Mesenteric fat pad (tissue), 1 donor: ENCODE measurements around the gene ACTR8. TPM values are rescaled to one million over a fixed set of nuclear protein-coding genes. Genes with fewer than 3 reads are reported as not detected.
"Not testable (repeated sequence)": the region's sequence is repeated elsewhere in the genome, so short reads cannot be mapped to it uniquely, and the experiment has no call there.

ENCODE experiments used
- DNase-seq: peaks from one replicate; pipeline ENCODE4 v3.0.0-alpha.2; 2020; ENCODE audit warnings: low spot score
- long read RNA-seq: library from polyadenylated mRNA; unstranded; transcript quantifications from one replicate; pipeline ENCODE4 v2.0.0, GENCODE V29; 2020
- total RNA-seq: library from RNA; stranded (reverse); fragmentation: NEBNext Ultra II Directional; extraction: Animal tissue kit (Norgen Biotek cat#: 25700); gene quantifications from one replicate; pipeline ENCODE4 v1.2.1, GENCODE V29; 2021
- donor health status: DM: yes; HTN: yes; CAD: no.

The ACTR8 gene, protein sequence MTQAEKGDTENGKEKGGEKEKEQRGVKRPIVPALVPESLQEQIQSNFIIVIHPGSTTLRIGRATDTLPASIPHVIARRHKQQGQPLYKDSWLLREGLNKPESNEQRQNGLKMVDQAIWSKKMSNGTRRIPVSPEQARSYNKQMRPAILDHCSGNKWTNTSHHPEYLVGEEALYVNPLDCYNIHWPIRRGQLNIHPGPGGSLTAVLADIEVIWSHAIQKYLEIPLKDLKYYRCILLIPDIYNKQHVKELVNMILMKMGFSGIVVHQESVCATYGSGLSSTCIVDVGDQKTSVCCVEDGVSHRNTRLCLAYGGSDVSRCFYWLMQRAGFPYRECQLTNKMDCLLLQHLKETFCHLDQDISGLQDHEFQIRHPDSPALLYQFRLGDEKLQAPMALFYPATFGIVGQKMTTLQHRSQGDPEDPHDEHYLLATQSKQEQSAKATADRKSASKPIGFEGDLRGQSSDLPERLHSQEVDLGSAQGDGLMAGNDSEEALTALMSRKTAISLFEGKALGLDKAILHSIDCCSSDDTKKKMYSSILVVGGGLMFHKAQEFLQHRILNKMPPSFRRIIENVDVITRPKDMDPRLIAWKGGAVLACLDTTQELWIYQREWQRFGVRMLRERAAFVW
- 19.5 TPM for total RNA-seq
- long read RNA-seq, transcript ACTR8-201 (13 exons, 3,629 nt): major isoform, 22 of 31 reads
- long read RNA-seq, partial matches to known transcripts: 5 of 31 reads
- long read RNA-seq, other reads (novel, unspliced or antisense): 4 of 31 reads

DNA sequence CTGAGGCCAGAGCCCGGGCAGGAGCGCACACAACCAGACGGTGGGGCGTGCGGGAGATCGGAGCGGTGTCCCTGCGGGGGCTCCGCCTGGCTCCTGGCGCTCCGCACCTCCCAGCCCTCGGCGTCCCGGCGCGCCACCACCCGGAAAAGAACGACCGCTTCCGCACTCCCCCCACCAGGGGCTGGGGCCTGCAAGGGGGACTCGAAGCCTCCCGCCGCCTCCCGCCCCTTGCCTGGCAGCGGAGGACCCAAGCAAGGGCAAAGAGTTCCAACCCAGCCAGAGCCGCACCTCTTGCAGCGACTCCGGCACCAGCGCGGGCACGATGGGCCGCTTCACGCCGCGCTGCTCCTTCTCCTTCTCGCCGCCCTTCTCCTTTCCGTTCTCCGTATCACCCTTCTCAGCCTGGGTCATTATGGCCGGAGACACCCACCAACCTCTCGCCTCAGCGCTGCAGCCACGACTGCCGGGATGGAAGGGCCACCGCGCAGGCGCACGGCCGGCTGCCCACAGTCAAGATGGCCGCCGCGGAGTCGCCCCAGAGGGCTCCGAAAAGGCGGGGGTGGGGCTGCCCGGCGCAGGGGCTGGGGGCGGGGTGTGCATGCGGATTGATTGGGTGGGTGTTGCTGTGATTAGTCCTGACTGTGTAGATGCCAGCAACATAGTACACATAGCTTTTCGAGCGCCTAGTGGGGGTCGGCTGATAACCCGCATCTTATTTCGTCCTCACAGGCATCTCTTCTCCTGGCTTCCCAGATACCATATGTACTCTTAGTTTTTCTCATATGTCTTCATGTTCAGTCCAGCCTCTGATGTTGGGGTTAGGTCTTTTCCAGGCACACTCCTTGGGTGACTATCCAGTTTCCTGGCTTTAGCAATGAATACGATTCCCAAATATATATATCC, at the start of gene ACTR8:
TSS of gene ACTR8 (minus strand) at position 462 of the 903 bp plus-strand sequence. CDS start at position 411, 51 bp downstream.
- DNase-seq: peak; percentile 96

DNA sequence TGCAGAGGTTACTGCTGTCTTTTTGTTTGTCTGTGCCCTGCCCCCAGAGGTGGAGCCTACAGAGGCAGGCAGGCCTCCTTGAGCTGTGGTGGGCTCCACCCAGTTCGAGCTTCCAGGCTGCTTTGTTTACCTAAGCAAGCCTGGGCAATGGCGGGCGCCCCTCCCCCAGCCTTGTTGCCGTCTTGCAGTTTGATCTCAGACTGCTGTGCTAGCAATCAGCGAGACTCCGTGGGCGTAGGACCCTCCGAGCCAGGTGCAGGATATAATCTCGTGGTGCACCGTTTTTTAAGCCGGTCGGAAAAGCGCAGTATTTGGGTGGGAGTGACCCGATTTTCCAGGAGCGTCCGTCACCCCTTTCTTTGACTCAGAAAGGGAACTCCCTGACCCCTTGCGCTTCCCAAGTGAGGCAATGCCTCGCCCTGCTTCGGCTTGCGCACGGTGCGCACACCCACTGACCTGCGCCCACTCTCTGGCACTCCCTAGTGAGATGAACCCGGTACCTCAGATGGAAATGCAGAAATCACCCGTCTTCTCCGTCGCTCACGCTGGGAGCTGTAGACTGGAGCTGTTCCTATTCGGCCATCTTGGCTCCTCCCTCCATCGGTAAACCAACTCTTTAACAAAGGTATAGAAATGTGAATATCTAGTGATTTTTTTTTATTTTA, 45.4 kb upstream of the ACTR8 start:
- not testable (repeated sequence) for DNase-seq

DNA sequence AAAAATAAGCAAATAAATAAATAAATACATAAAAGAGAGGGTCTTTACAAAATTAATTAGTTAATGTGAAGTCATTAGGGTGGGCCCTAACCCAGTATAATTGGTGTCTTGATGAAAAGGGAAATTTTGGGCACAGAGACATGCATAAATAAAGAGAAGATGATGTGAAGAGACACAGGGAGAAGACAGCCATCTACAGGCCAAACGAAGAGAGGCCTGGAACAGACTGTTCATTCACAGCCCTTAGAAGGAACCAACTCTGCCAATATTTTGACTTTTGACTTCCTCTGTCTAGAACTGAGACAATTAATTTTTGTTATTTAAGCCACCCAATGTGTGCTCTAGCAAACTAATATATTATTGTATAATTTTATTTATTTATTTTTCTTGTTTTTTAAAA, 39.3 kb upstream of the ACTR8 start:
- no peak for DNase-seq

DNA sequence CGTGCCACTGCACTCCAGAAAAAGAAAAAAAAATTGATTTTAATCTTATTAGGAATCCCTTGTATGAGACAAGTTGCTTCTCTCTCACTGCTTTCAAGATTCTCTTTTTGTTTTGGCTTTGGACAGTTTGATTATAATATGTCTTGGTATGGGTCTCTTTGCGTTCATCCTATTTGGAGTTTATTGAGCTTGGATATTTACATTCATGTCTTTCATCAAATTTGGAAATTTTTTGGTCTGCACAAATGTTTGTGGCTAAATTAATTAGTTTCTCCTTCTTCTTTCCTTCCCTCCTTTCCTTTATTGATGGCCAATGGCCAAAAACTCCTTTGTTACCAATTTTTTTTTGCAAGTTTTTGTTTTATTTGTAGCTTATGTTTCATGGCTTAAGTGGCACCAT, 37.8 kb upstream of the ACTR8 start:
- no peak for DNase-seq

DNA sequence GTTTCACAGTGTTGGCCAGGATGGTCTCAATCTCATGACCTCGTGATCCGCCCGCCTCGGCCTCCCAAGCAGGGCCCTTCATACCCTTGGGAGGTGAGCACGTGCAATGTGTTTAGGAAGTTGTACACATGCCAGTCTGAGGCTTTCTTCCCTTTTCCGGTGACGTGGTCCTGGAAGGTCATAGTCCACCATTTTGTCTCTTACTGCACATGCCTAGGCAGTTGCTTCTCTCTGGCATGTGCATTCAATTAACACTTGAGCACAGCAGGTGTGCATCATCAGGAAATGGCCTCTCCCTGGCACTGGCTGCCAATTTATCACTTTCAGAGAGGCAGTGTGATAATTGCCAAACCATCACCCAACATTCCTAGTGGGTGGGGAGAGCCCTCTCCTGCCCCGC, 31.4 kb upstream of the ACTR8 start:
- DNase-seq: no peak

DNA sequence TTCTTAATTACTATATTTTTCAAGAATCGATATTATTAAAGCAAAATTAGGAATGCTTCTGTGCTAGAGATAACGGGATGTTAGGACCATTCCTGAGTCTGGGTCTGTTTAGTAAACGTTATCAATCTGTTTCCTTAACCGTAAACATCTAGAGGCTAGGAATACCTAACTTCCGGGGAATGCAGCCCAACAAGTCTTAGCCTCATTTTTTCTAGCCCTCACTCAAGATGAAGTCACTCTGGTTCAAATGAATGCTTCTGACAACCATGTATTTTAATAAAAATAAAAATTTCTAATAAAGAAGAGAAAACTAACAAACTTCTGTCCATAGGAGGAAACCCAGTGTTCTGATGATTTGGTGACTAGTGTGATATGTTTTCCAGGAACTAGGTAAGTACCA, 20.8 kb upstream of the ACTR8 start:
- DNase-seq: no peak

DNA sequence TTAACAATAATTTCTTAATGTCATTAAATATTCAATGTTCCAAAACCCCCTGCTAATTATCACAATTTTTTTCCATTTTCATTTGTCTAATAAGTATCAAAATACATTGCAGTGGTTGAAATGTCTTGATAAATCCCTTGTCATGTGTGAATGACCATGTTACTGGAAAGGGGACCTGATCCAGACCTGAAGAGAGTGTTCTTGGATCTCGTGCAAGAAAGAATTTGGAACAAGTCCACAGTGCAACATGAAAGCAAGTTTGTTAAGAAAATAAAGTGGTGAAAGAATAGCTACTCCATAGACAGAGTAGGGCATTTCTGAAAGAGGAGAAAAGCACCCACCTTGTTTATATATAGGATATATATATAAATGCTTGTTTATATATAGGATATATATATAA, 20.1 kb upstream of the ACTR8 start:
- DNase-seq: no peak

DNA sequence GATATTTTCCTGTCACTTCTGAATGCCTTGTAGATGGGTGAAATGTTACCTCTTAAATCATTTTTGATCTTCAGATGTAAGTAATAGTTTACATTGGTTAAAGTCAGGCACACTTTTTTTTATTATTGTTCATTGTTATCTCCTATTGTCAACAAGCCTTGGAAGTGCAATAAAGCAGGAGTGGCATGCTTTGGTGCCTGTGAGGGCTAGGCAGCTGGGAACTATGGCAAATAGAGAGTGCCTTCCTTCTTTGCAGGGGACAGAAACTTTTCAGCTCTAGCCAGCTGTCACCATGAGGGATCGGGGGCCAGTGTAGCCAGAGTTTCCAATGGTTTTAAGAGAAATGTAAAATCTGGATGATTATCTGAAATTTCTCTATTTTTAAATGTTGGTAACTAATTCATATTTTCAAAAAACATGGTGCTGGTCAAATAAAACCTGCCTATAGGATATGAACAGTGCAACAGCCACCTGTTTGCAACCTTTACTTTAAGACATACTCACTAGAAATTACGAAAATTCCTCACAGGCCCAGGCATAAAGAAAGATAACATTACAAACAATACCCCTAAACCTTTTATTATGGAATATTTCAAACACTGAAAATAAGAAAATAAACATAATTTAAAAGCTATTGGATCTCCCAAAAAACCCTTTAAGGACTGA, 18.8 kb upstream of the ACTR8 start:
- no peak for DNase-seq

DNA sequence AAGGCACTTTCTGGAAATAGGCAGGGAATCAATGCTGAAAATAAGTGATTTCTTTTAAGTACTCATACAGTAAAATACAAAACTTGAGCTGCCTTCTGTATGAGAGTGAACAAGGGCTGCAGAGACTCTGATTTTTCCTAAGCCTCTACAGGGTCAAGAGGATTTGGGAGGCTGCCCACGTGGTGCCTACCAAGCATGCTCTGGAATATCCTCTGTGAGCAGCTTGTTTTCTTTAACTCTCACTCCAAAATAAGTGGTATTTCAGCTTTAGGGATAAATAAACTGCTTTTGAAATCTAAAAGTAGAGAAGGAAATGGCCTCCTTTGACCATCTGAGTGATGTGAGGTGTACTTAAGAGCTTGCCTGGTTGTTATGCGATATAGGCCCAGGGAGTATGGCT, 17.8 kb upstream of the ACTR8 start:
- DNase-seq: no peak

DNA sequence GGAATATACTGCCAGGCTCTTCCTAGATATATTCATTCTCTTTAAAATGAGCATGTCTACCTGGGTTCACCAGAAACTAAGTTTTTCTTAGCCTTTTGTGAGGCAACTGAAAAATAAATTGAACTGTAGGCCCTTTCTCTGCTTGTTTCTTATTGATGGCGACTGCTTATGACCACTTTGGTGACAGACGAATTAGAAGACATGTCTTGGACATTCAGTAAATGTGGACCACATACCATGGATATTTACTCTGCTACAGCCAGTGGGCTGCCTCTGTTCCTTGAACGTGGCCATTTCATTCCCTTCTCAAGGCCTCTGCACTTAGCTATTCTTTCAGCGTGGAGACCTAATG, 10.3 kb upstream of the ACTR8 start:
- no peak for DNase-seq

DNA sequence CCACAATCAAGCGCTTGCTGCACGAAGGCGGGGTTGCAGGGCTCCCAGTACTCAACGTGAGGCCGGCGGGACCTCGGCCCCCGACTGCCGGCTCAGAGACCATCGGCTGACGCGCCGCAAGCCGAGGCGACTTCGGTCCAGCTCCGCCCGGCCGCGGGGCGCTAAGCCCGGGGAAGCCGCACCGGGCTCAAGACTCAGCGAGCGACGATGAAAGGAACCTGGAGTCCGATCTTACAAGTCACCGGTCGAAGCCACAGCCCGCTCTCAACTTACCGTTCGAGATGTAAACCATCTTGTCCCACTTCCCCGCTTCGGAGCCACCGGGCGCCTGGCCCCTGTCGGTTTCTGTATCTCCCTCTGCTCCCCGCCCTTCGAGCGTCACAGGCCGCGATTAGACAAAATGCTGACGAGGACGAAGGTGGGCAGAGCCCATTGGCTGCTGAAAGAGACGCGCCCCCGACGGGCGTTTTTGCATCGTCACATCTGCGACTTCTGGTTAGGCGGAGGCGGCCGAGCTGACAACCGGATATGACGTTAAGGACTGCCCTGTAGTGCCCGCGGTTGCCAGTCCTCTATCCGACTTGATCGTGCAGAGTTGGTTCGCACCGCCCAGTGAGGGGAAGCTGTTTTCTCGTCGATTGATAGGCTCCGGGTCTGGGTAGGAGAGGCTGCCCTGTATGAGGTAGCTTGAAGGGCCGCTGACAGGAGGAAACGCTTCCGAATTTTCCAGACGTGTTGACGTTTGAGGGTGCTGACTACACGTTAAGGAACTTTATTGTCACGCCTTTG, 9.7 kb upstream of the ACTR8 start, which contains the start of gene SELENOK:
TSS of gene SELENOK (minus strand) at position 363 of the 789 bp plus-strand sequence.
- peak; percentile 100 for DNase-seq

DNA sequence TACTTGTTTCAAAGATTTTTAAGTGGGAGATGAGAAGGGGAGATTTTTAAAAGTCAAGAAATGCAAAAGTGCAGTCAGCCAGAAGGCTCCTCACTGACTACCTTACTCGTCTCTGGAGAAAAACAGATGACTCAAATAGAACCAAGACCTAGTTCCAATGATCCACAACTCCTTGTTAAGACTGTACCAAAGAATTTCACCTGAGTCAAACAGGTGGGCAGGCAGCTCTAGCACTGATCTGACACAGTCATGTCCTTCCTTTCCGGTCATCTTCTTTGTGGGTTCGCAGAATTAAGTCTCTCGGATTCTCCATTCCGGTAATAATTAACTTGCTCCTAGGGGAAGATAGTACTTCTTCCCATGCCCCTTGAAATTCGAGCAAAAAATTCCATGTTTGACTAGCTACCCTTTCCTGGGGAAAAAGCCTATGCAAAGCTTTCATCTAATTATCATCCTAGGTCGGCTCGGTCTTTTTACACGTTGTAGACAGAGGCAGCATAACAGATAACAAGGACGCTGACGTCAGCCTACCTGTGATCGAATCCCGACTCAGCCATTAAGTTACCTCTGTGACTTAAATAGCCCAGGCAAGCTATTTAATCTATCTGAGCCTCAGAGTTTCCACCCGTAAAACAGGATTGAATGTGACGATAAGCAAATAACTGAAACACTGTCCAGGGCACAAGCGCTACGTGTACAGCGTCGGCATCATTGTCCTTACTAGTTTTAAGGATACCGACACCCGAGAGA, 8.9 kb upstream of the ACTR8 start:
- no peak for DNase-seq

DNA sequence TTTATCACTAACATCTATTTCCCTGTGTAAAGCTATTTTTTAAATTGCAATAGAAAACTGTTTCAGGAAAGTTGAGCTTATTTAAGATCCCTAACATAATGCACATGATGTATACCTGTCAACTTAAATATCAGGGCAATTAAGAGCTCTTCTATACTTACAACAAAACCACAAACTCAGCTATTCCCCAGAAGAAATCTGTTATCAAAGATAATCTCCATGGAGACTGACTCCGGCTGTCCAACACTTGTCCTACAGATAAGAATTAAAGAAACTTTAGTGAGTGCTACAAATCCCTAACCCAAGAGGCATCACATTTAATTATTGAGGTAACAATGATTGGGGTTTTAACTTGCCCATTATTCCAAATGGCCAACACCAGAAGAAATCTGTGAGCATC, 6.3 kb upstream of the ACTR8 start:
- DNase-seq: no peak

DNA sequence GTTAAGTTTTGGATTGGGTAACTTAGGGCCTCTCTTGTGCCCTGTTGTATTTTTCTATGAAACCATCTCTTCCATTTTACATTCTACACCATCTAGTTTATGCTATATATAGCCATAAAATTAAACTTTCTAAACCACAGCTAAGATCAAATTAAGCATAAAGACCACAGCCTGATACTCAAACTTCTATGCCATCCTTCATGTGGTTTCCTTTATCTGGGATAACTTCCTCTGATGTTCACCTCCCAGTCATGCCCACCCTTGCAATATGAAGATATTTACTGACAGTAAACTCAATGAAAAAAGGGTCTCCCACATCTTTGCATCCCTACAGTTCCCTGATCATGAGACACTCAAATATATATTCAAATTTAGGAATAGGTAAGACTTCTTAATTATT, 5.5 kb upstream of the ACTR8 start:
- DNase-seq: no peak

DNA sequence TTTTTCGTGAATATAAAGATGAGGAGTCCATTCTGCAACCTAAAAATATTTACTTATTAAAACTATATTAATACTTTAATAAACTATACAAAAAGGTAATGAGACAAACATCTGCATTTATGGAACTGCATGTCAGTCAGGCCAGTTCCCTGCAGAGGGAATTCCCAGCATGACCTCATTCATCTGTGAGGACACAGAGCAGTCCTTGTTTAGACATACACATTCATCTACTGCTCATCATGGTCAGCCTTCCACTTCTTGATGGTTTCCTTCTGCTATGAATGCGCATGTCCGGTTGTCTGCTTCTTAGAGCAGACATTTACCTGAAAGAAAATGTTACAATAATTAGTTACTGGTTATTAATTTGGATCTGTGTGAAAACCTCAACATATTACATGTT, 3.3 kb upstream of the ACTR8 start:
- no peak for DNase-seq

DNA sequence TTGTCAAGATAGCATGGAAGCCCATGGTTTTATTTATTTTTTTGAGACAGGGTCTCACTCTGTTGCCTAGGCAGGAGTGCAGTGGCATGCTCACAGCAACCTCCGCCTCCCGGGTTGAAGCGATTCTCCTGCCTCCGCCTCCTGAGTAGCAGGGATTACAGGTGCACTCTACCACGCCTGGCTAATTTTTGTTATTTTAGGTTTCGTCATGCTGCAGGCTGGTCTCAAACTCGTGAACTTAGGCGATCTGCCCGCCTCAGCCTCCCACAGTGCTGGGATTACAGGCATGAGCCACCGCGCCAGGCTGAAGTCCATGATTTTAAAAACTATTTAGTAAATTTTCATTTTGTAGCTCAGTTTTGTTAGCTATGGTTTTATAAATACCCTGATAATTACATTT, 2.7 kb upstream of the ACTR8 start:
- no peak for DNase-seq

DNA sequence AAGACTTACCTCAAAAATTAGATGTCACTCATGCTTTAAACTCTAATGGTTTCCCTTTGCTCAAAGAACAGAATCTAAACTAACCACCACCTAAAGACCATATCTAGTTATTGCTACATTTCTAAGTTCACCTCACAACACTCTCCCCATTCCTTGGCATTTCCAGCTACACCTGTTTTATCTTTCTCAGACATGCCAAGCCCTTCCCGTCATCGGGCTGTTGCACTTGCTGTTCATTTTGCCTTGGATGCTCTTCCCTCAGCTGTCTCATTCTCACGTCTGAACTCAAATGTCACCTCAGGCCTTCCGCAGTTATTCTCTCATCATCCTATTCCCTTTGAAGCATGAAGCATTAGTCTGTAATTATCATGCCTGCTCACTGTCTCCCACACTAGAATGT, 1.1 kb upstream of the ACTR8 start:
- DNase-seq: no peak

DNA sequence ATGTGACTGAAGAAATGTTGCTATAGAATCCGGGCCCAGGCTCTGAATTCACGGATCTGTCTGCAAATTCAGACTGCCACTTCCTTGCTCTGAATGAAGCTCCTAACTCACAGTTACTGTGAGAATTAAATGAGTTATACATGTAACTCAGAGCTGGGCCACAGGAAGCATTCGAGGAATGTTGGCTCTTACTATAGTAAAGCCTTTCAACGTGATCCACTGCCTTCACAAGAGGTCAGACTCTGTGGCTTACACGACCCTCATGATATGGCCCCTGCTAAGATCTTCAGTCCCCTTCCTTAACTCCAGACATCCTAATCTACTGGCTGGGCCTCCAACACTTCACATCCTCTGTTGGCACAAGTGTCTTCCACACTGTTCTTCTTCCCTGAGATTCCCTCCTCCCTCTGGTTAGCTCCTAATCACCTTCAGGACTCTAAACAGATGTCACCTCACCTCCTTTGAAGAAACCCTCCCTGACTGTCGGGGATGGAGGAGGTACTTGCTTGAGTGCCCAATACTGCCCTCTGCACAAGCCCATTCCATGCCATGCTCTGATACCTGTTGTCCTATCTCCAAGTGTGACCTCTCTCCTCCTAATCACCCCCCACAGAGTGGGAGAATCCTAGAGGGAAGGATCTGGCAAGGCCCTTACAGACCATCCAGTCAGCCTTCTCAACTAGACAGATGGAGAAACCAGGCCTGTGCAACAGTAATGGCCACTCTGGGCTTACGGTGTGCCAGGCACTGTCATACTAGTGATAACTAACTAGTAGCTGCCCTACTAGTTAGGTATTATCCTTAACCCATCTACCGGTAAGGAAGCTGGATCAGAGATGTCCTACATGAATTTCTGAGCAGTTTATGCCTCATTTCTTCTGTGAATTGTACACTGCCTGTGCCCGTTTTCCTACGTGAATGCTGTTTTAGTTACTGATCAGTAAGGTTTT, 1.3 kb downstream of the ACTR8 start:
- no peak for DNase-seq
